ENCODE data around the gene DNAH8. TPM values are rescaled to one million over a fixed set of nuclear protein-coding genes. Genes with fewer than 3 reads are reported as not detected.
"Not testable (repeated sequence)": the region's sequence is repeated elsewhere in the genome, so short reads cannot be mapped to it uniquely, and the experiment has no call there.

Gene DNAH8
- total RNA-seq, 1 donor from 2014 or later: 0.24 TPM

GRCh38 chr6:38796006-38796405, 80.9 kb downstream of the DNAH8 start:
- Mint-ChIP-seq H3K4me3 (ENCODE audit: unreplicated experiment) (no peak overlapping the region), H3K9me3 (ENCODE audit: unreplicated experiment) (no peaks in the 10 kb centered on the region), H3K27ac (ENCODE audit: unreplicated experiment) (no peak overlapping the region), H3K27me3 (ENCODE audit: unreplicated experiment) (no peaks in the 10 kb centered on the region), H3K36me3 (ENCODE audit: unreplicated experiment) (no peaks in the 10 kb centered on the region), H3K4me1 (ENCODE audit: unreplicated experiment) (peaks cover 28% of the 10 kb centered on the region)
- DNase-seq (ENCODE audit: extremely low spot score, unreplicated experiment): no peak
- TF ChIP-seq CTCF (IDR thresholded peaks at IDR 0.05): no peak

- not testable (repeated sequence) for H3K9me3 Mint-ChIP-seq (ENCODE audit: unreplicated experiment); H3K27ac Mint-ChIP-seq (ENCODE audit: unreplicated experiment); DNase-seq (ENCODE audit: extremely low spot score, unreplicated experiment); H3K36me3 Mint-ChIP-seq (ENCODE audit: unreplicated experiment); H3K4me3 Mint-ChIP-seq (ENCODE audit: unreplicated experiment); H3K27me3 Mint-ChIP-seq (ENCODE audit: unreplicated experiment)
- peaks cover 29% of the 10 kb centered on the region for H3K4me1 Mint-ChIP-seq (ENCODE audit: unreplicated experiment)
These were observed 81.3 kb downstream of the DNAH8 start for GRCh38 chr6:38796437-38796836.

- H3K27ac Mint-ChIP-seq (ENCODE audit: unreplicated experiment): no peak overlapping the region
- H3K27me3 Mint-ChIP-seq (ENCODE audit: unreplicated experiment): no peaks in the 10 kb centered on the region
- no peak for DNase-seq (ENCODE audit: extremely low spot score, unreplicated experiment)
- H3K4me3 Mint-ChIP-seq (ENCODE audit: unreplicated experiment): no peak overlapping the region
- no peaks in the 10 kb centered on the region for H3K9me3 Mint-ChIP-seq (ENCODE audit: unreplicated experiment)
- H3K4me1 Mint-ChIP-seq (ENCODE audit: unreplicated experiment): peaks cover 27% of the 10 kb centered on the region
- no peak for TF ChIP-seq CTCF (IDR thresholded peaks at IDR 0.05)
- no peaks in the 10 kb centered on the region for H3K36me3 Mint-ChIP-seq (ENCODE audit: unreplicated experiment)
These were observed 81.7 kb downstream of the DNAH8 start for GRCh38 chr6:38796850-38797249.

- no peak for DNase-seq (ENCODE audit: extremely low spot score, unreplicated experiment)
- H3K36me3 Mint-ChIP-seq (ENCODE audit: unreplicated experiment): no peaks in the 10 kb centered on the region
- no peak overlapping the region for H3K4me3 Mint-ChIP-seq (ENCODE audit: unreplicated experiment)
- no peak overlapping the region for H3K27ac Mint-ChIP-seq (ENCODE audit: unreplicated experiment)
- peaks cover 26% of the 10 kb centered on the region for H3K4me1 Mint-ChIP-seq (ENCODE audit: unreplicated experiment)
- no peaks in the 10 kb centered on the region for H3K9me3 Mint-ChIP-seq (ENCODE audit: unreplicated experiment)
- no peaks in the 10 kb centered on the region for H3K27me3 Mint-ChIP-seq (ENCODE audit: unreplicated experiment)
- TF ChIP-seq CTCF (IDR thresholded peaks at IDR 0.05): no peak
These were observed 82.3 kb downstream of the DNAH8 start for GRCh38 chr6:38797391-38797790.

GRCh38 chr6:38799529-38800184, 84.5 kb downstream of the DNAH8 start:
- peaks cover 22% of the 10 kb centered on the region for H3K4me1 Mint-ChIP-seq (ENCODE audit: unreplicated experiment)
- H3K9me3 Mint-ChIP-seq (ENCODE audit: unreplicated experiment): no peaks in the 10 kb centered on the region
- H3K27ac Mint-ChIP-seq (ENCODE audit: unreplicated experiment): no peak overlapping the region
- H3K27me3 Mint-ChIP-seq (ENCODE audit: unreplicated experiment): no peaks in the 10 kb centered on the region
- H3K36me3 Mint-ChIP-seq (ENCODE audit: unreplicated experiment): no peaks in the 10 kb centered on the region
- DNase-seq (ENCODE audit: extremely low spot score, unreplicated experiment): no peak
- no peak for TF ChIP-seq CTCF (IDR thresholded peaks at IDR 0.05)
- H3K4me3 Mint-ChIP-seq (ENCODE audit: unreplicated experiment): no peak overlapping the region

GRCh38 chr6:38801305-38801704, 86.2 kb downstream of the DNAH8 start:
- Mint-ChIP-seq H3K9me3 (ENCODE audit: unreplicated experiment) (no peaks in the 10 kb centered on the region), H3K4me3 (ENCODE audit: unreplicated experiment) (no peak overlapping the region), H3K36me3 (ENCODE audit: unreplicated experiment) (no peaks in the 10 kb centered on the region), H3K27ac (ENCODE audit: unreplicated experiment) (no peak overlapping the region), H3K27me3 (ENCODE audit: unreplicated experiment) (no peaks in the 10 kb centered on the region), H3K4me1 (ENCODE audit: unreplicated experiment) (peaks cover 19% of the 10 kb centered on the region)
- no peak for TF ChIP-seq CTCF (IDR thresholded peaks at IDR 0.05)
- DNase-seq (ENCODE audit: extremely low spot score, unreplicated experiment): no peak
